Measurements from ENCODE around the gene KIRREL3. TPM values are rescaled to one million over a fixed set of nuclear protein-coding genes. Genes with fewer than 3 reads are reported as not detected.

Gene KIRREL3
- not detected for total RNA-seq
- polyA plus RNA-seq = not detected

DNA sequence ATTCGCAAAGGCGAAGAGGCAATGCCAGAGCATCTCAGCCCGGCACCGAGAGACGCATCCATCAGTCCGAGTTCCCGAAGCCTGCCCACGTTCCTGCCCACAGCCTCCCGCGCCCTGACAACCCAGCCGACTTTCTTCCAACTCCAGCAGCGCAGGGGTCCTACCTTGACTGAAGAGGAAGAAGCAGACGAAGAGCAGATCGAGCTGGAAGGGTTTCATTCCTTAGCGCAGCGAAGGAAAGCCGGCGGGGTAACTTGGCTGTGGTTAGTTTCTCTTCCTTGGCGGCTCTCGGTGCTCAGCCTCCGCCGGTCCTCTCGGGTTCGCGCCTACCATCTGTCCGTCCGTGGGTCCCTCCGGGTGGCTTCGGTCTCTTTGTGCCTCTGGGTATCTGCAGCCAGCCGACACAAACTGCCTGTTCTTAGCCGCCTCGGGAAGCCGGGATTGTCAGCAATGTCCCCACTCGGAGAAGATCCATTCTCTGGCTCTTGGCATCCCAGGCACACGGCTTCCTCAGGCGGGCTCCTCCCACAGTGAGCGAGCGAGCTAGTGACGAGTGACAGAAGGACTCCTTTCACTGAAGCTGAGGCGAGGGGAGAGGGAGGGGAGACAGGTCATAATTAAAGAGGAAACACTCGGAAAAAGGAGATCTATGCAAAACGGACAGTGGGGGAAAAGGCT is at the start of gene KIRREL3:
KIRREL3 (minus strand) TSS at position 480 of the 678 bp plus-strand sequence.
- Mint-ChIP-seq H3K4me1 (peaks cover 0 to 4% (median 0%) of the 10 kb centered on the region in 3 donors), H3K9me3 (no peaks in the 10 kb centered on the region), H3K4me3 (no peak within 1 kb of the TSS), H3K27ac (no peak within 1 kb of the TSS), H3K27me3 (peaks cover 29 to 58% of the 10 kb centered on the region in 2 donors), H3K36me3 (no peaks in the 10 kb centered on the region)
- Histone ChIP-seq H3K27ac (ENCODE audit: low read depth, low read length) (no peak within 1 kb of the TSS), H3K4me1 (ENCODE audit: insufficient read depth, low read length) (no peaks in the 10 kb centered on the region), H3K36me3 (ENCODE audit: insufficient read depth, low read length) (no peaks in the 10 kb centered on the region), H3K4me3 (ENCODE audit: low read length) (no peak within 1 kb of the TSS), H3K27me3 (ENCODE audit: insufficient read depth, low read length, poor library complexity, severe bottlenecking) (no peaks in the 10 kb centered on the region), H3K9me3 (ENCODE audit: low read length) (no peaks in the 10 kb centered on the region)
- POLR2A ChIA-PET = no interaction called here
- DNase-seq = no peak
- CTCF ChIA-PET = no interaction called here

DNA sequence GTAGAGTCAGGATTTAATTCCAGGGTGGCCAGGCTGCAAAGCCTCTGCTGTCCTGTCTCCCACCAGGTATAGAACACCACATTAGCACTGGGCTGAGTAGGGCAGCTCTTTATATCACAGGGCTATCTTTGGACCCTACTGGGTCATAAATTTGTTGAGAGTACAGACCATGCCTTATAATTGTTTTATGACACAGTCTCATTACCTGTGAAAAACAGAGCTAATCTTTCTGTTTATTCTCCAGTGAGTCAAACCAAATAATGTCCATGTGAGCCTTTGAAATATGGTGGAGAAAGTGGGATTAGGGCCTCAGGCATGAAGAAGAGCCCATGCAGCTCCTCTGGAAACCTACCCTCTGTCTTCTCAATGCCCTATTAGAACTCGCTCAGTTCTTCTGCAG is 49.6 kb upstream of the KIRREL3 start:
- Mint-ChIP-seq H3K27ac (no peak overlapping the region), H3K27me3 (no peaks in the 10 kb centered on the region), H3K36me3 (no peaks in the 10 kb centered on the region), H3K4me1 (no peaks in the 10 kb centered on the region), H3K4me3 (no peak overlapping the region), H3K9me3 (peaks cover 0 to 3% (median 0%) of the 10 kb centered on the region in 5 donors)
- Histone ChIP-seq H3K27me3 (ENCODE audit: insufficient read depth, low read length, poor library complexity, severe bottlenecking) (no peaks in the 10 kb centered on the region), H3K27ac (ENCODE audit: low read depth, low read length) (no peak overlapping the region), H3K4me3 (ENCODE audit: low read length) (no peak overlapping the region), H3K9me3 (ENCODE audit: low read length) (no peaks in the 10 kb centered on the region), H3K4me1 (ENCODE audit: insufficient read depth, low read length) (no peaks in the 10 kb centered on the region), H3K36me3 (ENCODE audit: insufficient read depth, low read length) (no peaks in the 10 kb centered on the region)
- no peak for DNase-seq
- ChIA-PET CTCF (no interaction called here), POLR2A (no interaction called here)

DNA sequence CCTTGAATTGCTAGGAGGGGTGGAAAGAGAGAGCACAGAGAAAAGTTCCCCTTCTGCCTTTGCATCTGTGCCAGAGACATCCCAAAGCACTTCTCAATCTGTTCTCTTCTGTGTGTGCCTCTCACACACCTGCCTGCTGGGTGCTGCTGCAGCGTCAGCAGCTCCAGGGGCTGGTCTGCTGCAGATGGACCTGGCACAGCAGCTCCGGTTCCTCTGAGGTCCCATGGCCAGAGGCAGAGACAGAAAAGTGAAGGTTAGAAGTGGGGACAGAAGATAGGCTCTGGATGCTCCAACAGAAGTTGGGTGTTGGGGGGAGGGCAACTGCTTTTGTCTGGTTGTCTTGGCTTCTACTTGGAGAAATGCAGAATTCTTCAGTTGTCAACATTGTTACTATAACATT is 48.9 kb upstream of the KIRREL3 start:
- CTCF ChIA-PET = no interaction called here

DNA sequence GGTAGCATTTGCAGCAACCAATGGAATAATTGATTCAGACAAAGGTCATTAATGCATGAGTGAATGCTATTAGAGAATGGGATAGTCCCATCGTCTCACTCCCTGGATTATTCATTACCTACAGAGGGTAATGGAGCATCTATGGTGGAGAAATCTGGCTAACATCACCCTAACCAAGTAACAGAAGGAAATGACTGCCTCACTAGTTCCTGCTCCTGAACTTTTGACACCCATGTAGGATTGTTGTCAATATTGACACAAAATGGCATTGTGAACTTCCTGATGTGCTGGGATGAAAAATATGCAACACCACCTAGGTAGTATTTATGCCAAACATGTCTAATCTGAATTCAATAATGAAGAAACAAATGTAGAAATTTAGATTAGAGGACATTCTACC is 44.0 kb upstream of the KIRREL3 start:
- ChIA-PET CTCF (no interaction called here), POLR2A (no interaction called here)
- H3K27ac ChIP-seq (ENCODE audit: low read depth, low read length) = no peak overlapping the region
- DNase-seq = no peak
- H3K4me1 ChIP-seq (ENCODE audit: insufficient read depth, low read length) = no peaks in the 10 kb centered on the region
- Mint-ChIP-seq H3K27ac (no peak overlapping the region), H3K36me3 (no peaks in the 10 kb centered on the region), H3K9me3 (peaks cover 0 to 6% (median 0%) of the 10 kb centered on the region in 5 donors), H3K4me1 (no peaks in the 10 kb centered on the region), H3K27me3 (peaks cover 0 to 2% of the 10 kb centered on the region in 2 donors), H3K4me3 (no peak overlapping the region)
- H3K27me3 ChIP-seq (ENCODE audit: insufficient read depth, low read length, poor library complexity, severe bottlenecking) = no peaks in the 10 kb centered on the region
- H3K36me3 ChIP-seq (ENCODE audit: insufficient read depth, low read length) = no peaks in the 10 kb centered on the region
- H3K4me3 ChIP-seq (ENCODE audit: low read length) = no peak overlapping the region
- no peaks in the 10 kb centered on the region for H3K9me3 ChIP-seq (ENCODE audit: low read length)

More for the DNA sequence above, 48.9 kb upstream of the KIRREL3 start:
- H3K27ac ChIP-seq (ENCODE audit: low read depth, low read length) = no peak overlapping the region
- H3K4me1 ChIP-seq (ENCODE audit: insufficient read depth, low read length) = no peaks in the 10 kb centered on the region
- Mint-ChIP-seq H3K27me3 (peaks cover 0 to 2% of the 10 kb centered on the region in 2 donors), H3K9me3 (peaks cover 0 to 3% (median 0%) of the 10 kb centered on the region in 5 donors), H3K4me1 (no peaks in the 10 kb centered on the region), H3K36me3 (no peaks in the 10 kb centered on the region), H3K27ac (no peak overlapping the region), H3K4me3 (no peak overlapping the region)
- H3K4me3 ChIP-seq (ENCODE audit: low read length) = no peak overlapping the region
- H3K36me3 ChIP-seq (ENCODE audit: insufficient read depth, low read length) = no peaks in the 10 kb centered on the region
- DNase-seq = no peak
- POLR2A ChIA-PET = no interaction called here
- H3K9me3 ChIP-seq (ENCODE audit: low read length) = no peaks in the 10 kb centered on the region
- no peaks in the 10 kb centered on the region for H3K27me3 ChIP-seq (ENCODE audit: insufficient read depth, low read length, poor library complexity, severe bottlenecking)

DNA sequence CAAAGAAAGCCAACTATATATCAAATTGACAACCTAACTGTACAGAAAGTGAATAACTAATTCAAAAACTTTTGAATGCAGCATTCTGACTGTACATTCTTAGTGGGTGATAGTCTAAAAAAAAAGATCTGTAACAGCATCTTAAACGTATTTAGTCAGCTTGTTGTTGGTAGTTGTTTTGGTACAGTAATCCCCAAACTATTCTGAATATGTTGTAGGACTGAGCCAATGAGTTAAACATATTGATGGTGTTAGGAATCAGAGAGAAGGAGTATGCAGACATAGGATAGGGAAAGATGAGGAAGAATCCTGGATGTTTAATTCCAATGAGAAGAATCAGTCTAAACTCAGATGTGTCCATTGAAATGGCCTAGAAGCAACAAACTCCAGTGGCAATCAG is 41.9 kb upstream of the KIRREL3 start:
- H3K27me3 Mint-ChIP-seq = peaks cover 4 to 8% of the 10 kb centered on the region in 2 donors
- H3K36me3 ChIP-seq (ENCODE audit: insufficient read depth, low read length) = no peaks in the 10 kb centered on the region
- no peaks in the 10 kb centered on the region for H3K4me1 ChIP-seq (ENCODE audit: insufficient read depth, low read length)
- ChIA-PET POLR2A (no interaction called here), CTCF (no interaction called here)
- DNase-seq = no peak
- no peak overlapping the region for H3K27ac ChIP-seq (ENCODE audit: low read depth, low read length)
- H3K27ac Mint-ChIP-seq = no peak overlapping the region
- no peaks in the 10 kb centered on the region for H3K27me3 ChIP-seq (ENCODE audit: insufficient read depth, low read length, poor library complexity, severe bottlenecking)
- no peaks in the 10 kb centered on the region for H3K9me3 ChIP-seq (ENCODE audit: low read length)
- peaks cover 0 to 6% (median 0%) of the 10 kb centered on the region in 5 donors for H3K9me3 Mint-ChIP-seq
- no peak overlapping the region for H3K4me3 Mint-ChIP-seq
- no peak overlapping the region for H3K4me3 ChIP-seq (ENCODE audit: low read length)
- no peaks in the 10 kb centered on the region for H3K36me3 Mint-ChIP-seq
- H3K4me1 Mint-ChIP-seq = no peaks in the 10 kb centered on the region

DNA sequence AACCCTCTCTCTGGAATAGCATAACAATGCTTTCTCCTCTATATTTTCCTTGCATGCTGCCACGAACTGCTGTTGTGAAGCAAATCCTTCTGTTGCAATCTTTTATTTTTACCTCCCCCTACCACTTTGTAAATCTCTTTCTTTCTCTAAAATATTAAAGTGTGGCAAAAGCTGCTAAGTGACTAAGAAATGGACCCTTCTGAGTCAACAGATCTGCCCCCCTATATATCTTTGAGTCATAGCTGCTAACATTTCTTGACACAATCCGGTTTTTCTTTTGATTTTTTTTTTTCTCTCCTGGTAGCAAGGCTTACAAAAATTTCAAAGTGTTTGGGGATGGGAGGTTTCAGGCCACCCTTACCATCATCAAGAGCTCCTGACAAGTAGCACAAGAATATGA is 39.0 kb upstream of the KIRREL3 start:
- Mint-ChIP-seq H3K4me3 (no peak overlapping the region), H3K9me3 (peaks cover 0 to 5% (median 0%) of the 10 kb centered on the region in 5 donors), H3K36me3 (no peaks in the 10 kb centered on the region), H3K4me1 (no peaks in the 10 kb centered on the region), H3K27me3 (peaks cover 2 to 8% of the 10 kb centered on the region in 2 donors), H3K27ac (no peak overlapping the region)
- Histone ChIP-seq H3K27ac (ENCODE audit: low read depth, low read length) (no peak overlapping the region), H3K27me3 (ENCODE audit: insufficient read depth, low read length, poor library complexity, severe bottlenecking) (no peaks in the 10 kb centered on the region), H3K4me3 (ENCODE audit: low read length) (no peak overlapping the region), H3K9me3 (ENCODE audit: low read length) (no peaks in the 10 kb centered on the region), H3K4me1 (ENCODE audit: insufficient read depth, low read length) (no peaks in the 10 kb centered on the region), H3K36me3 (ENCODE audit: insufficient read depth, low read length) (no peaks in the 10 kb centered on the region)
- ChIA-PET POLR2A (no interaction called here), CTCF (no interaction called here)
- DNase-seq = no peak

DNA sequence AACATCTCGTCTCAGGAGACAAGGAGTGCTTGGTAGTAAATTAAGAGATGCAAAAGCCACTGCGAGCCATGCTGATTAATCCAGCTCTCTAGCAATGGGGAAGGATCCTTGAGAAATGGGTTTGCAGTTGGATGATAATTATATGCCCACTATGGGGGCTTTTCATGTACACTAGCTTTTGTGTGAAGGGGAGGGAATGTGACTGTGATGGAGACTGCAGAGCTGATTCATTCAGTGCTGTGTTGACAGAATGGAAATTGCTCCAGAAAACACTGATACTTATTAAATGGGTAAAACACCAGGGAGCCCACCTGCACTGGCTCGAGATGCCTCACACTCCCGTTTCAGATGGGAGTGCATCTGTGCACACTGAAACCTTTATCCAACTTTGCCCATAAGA is 37.0 kb upstream of the KIRREL3 start:
- H3K36me3 Mint-ChIP-seq = no peaks in the 10 kb centered on the region
- H3K4me3 Mint-ChIP-seq = no peak overlapping the region
- CTCF ChIA-PET = no interaction called here
- POLR2A ChIA-PET = no interaction called here
- H3K27me3 Mint-ChIP-seq = peaks cover 2 to 8% of the 10 kb centered on the region in 2 donors
- H3K27ac Mint-ChIP-seq = no peak overlapping the region
- Histone ChIP-seq H3K27me3 (ENCODE audit: insufficient read depth, low read length, poor library complexity, severe bottlenecking) (no peaks in the 10 kb centered on the region), H3K4me1 (ENCODE audit: insufficient read depth, low read length) (no peaks in the 10 kb centered on the region), H3K27ac (ENCODE audit: low read depth, low read length) (no peak overlapping the region), H3K9me3 (ENCODE audit: low read length) (no peaks in the 10 kb centered on the region), H3K36me3 (ENCODE audit: insufficient read depth, low read length) (no peaks in the 10 kb centered on the region), H3K4me3 (ENCODE audit: low read length) (no peak overlapping the region)
- DNase-seq = no peak
- H3K4me1 Mint-ChIP-seq = no peaks in the 10 kb centered on the region
- peaks cover 0 to 5% (median 3%) of the 10 kb centered on the region in 5 donors for H3K9me3 Mint-ChIP-seq

DNA sequence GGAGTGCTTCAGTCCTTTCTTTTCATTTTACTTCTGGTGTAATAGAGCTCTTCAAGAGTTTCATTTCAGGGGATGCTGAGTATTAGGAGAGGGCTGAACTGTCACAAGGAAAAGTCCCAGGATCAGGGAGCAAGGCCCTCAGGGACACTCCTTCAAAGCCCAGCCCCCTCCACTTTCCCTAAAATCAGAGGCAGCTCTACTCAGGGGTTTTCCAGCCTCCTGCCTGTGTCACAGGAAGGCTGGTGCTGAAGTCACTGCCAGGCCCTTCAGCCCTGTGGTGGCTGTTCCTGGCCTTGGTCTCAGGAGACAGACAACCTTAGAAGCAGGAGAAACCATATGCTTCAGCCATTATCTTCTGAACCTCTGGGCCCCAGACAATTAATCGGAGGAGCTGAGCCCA is 36.4 kb upstream of the KIRREL3 start:
- no peak overlapping the region for H3K27ac Mint-ChIP-seq
- no peaks in the 10 kb centered on the region for H3K4me1 Mint-ChIP-seq

More for the DNA sequence above, 36.4 kb upstream of the KIRREL3 start:
- CTCF ChIA-PET = no interaction called here
- Histone ChIP-seq H3K27ac (ENCODE audit: low read depth, low read length) (no peak overlapping the region), H3K27me3 (ENCODE audit: insufficient read depth, low read length, poor library complexity, severe bottlenecking) (no peaks in the 10 kb centered on the region), H3K9me3 (ENCODE audit: low read length) (no peaks in the 10 kb centered on the region), H3K4me1 (ENCODE audit: insufficient read depth, low read length) (no peaks in the 10 kb centered on the region), H3K4me3 (ENCODE audit: low read length) (no peak overlapping the region), H3K36me3 (ENCODE audit: insufficient read depth, low read length) (no peaks in the 10 kb centered on the region)
- DNase-seq = no peak
- Mint-ChIP-seq H3K4me3 (no peak overlapping the region), H3K27me3 (peaks cover 2 to 8% of the 10 kb centered on the region in 2 donors), H3K36me3 (no peaks in the 10 kb centered on the region), H3K9me3 (peaks cover 0 to 6% (median 3%) of the 10 kb centered on the region in 5 donors)
- POLR2A ChIA-PET = no interaction called here

All from CD8-positive, alpha-beta memory T cell (primary cell).